ENCODE results near the gene CD300LG. TPM values are rescaled to one million over a fixed set of nuclear protein-coding genes. Genes with fewer than 3 reads are reported as not detected.

CD300LG gene
- total RNA-seq, 4 donors from 2014 or later, result 35.2 to 382 (median 96.5) TPM

- no peak for ATAC-seq (ENCODE audit: low FRiP score)
- no peak for DNase-seq (ENCODE audit: low spot score)
- TF ChIP-seq CTCF (IDR thresholded peaks at IDR 0.05), result no peak
Observed at GRCh38 chr17:43853546-43853945, 6.6 kb downstream of the CD300LG start.

GRCh38 chr17:43854498-43854897 lies 7.5 kb downstream of the CD300LG start:
- DNase-seq (ENCODE audit: low spot score), result no peak
- no peak for ATAC-seq (ENCODE audit: low FRiP score)
- TF ChIP-seq CTCF (IDR thresholded peaks at IDR 0.05), result no peak

- no peak for DNase-seq (ENCODE audit: low spot score)
- no peak for TF ChIP-seq CTCF (IDR thresholded peaks at IDR 0.05)
Observed at GRCh38 chr17:43855061-43855460, 8.1 kb downstream of the CD300LG start.

GRCh38 chr17:43856141-43856540 lies 9.2 kb downstream of the CD300LG start:
- no peak for TF ChIP-seq CTCF (IDR thresholded peaks at IDR 0.05)
- ATAC-seq (ENCODE audit: low FRiP score) (no peak), DNase-seq (ENCODE audit: low spot score) (no peak)

More at GRCh38 chr17:43855061-43855460, 8.1 kb downstream of the CD300LG start:
- no peak for ATAC-seq (ENCODE audit: low FRiP score)

GRCh38 chr17:43857141-43857540 lies 10.2 kb downstream of the CD300LG start:
- ATAC-seq (ENCODE audit: low FRiP score) (no peak), DNase-seq (ENCODE audit: low spot score) (no peak)
- TF ChIP-seq CTCF (IDR thresholded peaks at IDR 0.05), result no peak

- no peak for TF ChIP-seq CTCF (IDR thresholded peaks at IDR 0.05)
- no peak for ATAC-seq (ENCODE audit: low FRiP score)
- no peak for DNase-seq (ENCODE audit: low spot score)
Observed at GRCh38 chr17:43857957-43858600, 11.1 kb downstream of the CD300LG start.

GRCh38 chr17:43860077-43860725 lies 13.2 kb downstream of the CD300LG start:
- ATAC-seq (ENCODE audit: low FRiP score) (no peak), DNase-seq (ENCODE audit: low spot score) (no peak)
- no peak for TF ChIP-seq CTCF (IDR thresholded peaks at IDR 0.05)
